Natural killer cell (primary cell): ENCODE data around the gene TMEM242. TPM values are rescaled to one million over a fixed set of nuclear protein-coding genes. Genes with fewer than 3 reads are reported as not detected.
A peak's percentile ranks its signal among the peaks of the same experiment; 100 is the strongest.

Experiments
- ATAC-seq, 3 donors: fragments of 150-1000 bp in 2 of 3; fragments of 200-7000 bp in 1 of 3; cut with Tn5 transposase; 1 replicate in 1 of 3; 2 replicates in 2 of 3; pipeline ENCODE4 v1.10.0; 2021; ENCODE audit warnings: mild to moderate bottlenecking in 2 of 3, moderate library complexity in 2 of 3
- DNase-seq, 2 donors: peaks; one replicate each; pipeline versions ENCODE4 v3.0.0 to v3.0.0-alpha.2; 2013 to 2021; ENCODE audit warnings: mixed read lengths in 1 of 2
- H3K27ac ChIP-seq: one replicate; pipeline ENCODE4 v1.5.1; 2013; ENCODE audit warnings: mild to moderate bottlenecking, low read length
- H3K27me3 ChIP-seq: one replicate; pipeline ENCODE4 v1.6.1; 2013; ENCODE audit warnings: low read length; ENCODE audit not compliant: control insufficient read depth, insufficient read depth
- H3K36me3 ChIP-seq: one replicate; pipeline ENCODE4 v1.6.1; 2013; ENCODE audit warnings: low read length; ENCODE audit not compliant: control insufficient read depth, insufficient read depth
- H3K4me1 ChIP-seq: one replicate; pipeline ENCODE4 v1.6.1; 2013; ENCODE audit warnings: low read length; ENCODE audit not compliant: control insufficient read depth, insufficient read depth
- H3K4me3 ChIP-seq: one replicate; pipeline ENCODE4 v1.5.1; 2013; ENCODE audit warnings: low read length
- H3K9me3 ChIP-seq: one replicate; pipeline ENCODE4 v1.6.1; 2013; ENCODE audit warnings: low read length; ENCODE audit not compliant: control insufficient read depth, insufficient read depth
- H3K27ac Mint-ChIP-seq, 2 donors: one replicate each; pipeline ENCODE4 v1.8.0; 2022; ENCODE audit warnings: mild to moderate bottlenecking in 2 of 2, mixed read lengths in 2 of 2, moderate library complexity in 1 of 2
- H3K27me3 Mint-ChIP-seq, 2 donors: one replicate each; pipeline ENCODE4 v1.8.0; 2022; ENCODE audit warnings: low read depth in 2 of 2, mixed read lengths in 2 of 2
- H3K36me3 Mint-ChIP-seq: one replicate; pipeline ENCODE4 v1.8.0; 2022; ENCODE audit warnings: mixed read lengths
- H3K4me1 Mint-ChIP-seq, 2 donors: one replicate each; pipeline ENCODE4 v1.8.0; 2022; ENCODE audit warnings: mixed read lengths in 2 of 2
- H3K4me3 Mint-ChIP-seq: one replicate; pipeline ENCODE4 v1.8.0; 2022; ENCODE audit warnings: mild to moderate bottlenecking, moderate library complexity, mixed read lengths
- H3K9me3 Mint-ChIP-seq, 2 donors: one replicate each; pipeline ENCODE4 v1.8.0; 2022; ENCODE audit warnings: mixed read lengths in 2 of 2
- CTCF ChIP-seq: fragments of 200-600 bp; IDR thresholded peaks from one replicate; pipeline ENCODE4 v1.8.0; 2022; ENCODE audit warnings: antibody characterized with exemption
- WGBS: methylation state at CpG from one replicate; pipeline ENCODE4 v1.1.7; 2013; ENCODE audit warnings: missing lambda C conversion rate; ENCODE audit not compliant: insufficient coverage; 5-methylcytosine and 5-hydroxymethylcytosine counted together
- intact Hi-C: fragments of 100-400 bp; cut with micrococcal nuclease; formaldehyde crosslinking; loops from one replicate; pipeline ENCODE4 v1.14.2; 2022
- total RNA-seq, 4 donors: library from RNA; stranded (reverse); fragments of 120-200 nt in 1 of 4; gene quantifications; one replicate each; pipeline versions ENCODE4 v1.2.3 to v1.2.4, GENCODE V29; 2013 to 2022

TMEM242 gene
- total RNA-seq, 3 donors from 2014 or later (not counting 1 experiment from before 2014, with no cell fraction given) = 18.5 to 24.8 (median 19.8) TPM

- no peak for DNase-seq
These were observed 28.7 kb downstream of the TMEM242 start for GRCh38 chr6:157294654-157295053.

DNA sequence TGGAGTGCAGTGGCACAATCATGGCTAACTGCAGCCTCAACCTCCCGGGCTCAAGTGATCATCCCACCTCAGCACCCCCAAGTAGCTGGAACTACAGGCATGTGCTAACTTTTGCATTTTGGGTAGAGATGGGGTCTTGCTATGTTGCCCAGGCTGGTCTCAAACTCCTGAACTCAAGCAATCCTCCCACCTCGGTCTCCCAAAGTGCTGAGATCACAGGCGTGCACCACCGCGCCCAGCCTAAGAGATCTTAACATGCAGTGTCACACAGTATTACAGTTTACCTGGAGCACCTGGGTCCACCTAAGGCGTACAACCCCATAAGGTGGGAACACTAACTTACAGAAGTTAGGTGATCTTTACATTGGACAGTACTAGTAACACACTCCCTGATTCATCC lies 29.5 kb downstream of the TMEM242 start:
- Histone ChIP-seq H3K4me1 (no peaks in the 10 kb centered on the region), H3K9me3 (no peaks in the 10 kb centered on the region), H3K27ac (no peak overlapping the region), H3K4me3 (no peak overlapping the region), H3K27me3 (no peaks in the 10 kb centered on the region), H3K36me3 (peaks cover 15% of the 10 kb centered on the region)
- peaks cover 4 to 8% of the 10 kb centered on the region in 2 donors for H3K4me1 Mint-ChIP-seq
- H3K36me3 Mint-ChIP-seq = no peaks in the 10 kb centered on the region
- H3K4me3 Mint-ChIP-seq = no peak overlapping the region
- TF ChIP-seq CTCF = no peak
- WGBS = 100% methylated on average over 6 of the region's 6 CpGs
- no peak for DNase-seq
- ATAC-seq = no peak
- no peak overlapping the region for H3K27ac Mint-ChIP-seq
- intact Hi-C loops = no loop called here
- no peaks in the 10 kb centered on the region for H3K27me3 Mint-ChIP-seq
- no peaks in the 10 kb centered on the region for H3K9me3 Mint-ChIP-seq

More at GRCh38 chr6:157294654-157295053, 28.7 kb downstream of the TMEM242 start:
- Mint-ChIP-seq H3K9me3 (no peaks in the 10 kb centered on the region), H3K27me3 (no peaks in the 10 kb centered on the region), H3K36me3 (no peaks in the 10 kb centered on the region), H3K27ac (no peak overlapping the region), H3K4me3 (no peak overlapping the region), H3K4me1 (peaks cover 4 to 12% of the 10 kb centered on the region in 2 donors)
- Histone ChIP-seq H3K27me3 (no peaks in the 10 kb centered on the region), H3K4me1 (no peaks in the 10 kb centered on the region), H3K36me3 (peaks cover 15% of the 10 kb centered on the region), H3K4me3 (no peak overlapping the region), H3K9me3 (no peaks in the 10 kb centered on the region), H3K27ac (no peak overlapping the region)
- 100% methylated on average over 1 of the region's 2 CpGs for WGBS
- ATAC-seq = no peak
- TF ChIP-seq CTCF = no peak
- intact Hi-C loops = no loop called here

DNA sequence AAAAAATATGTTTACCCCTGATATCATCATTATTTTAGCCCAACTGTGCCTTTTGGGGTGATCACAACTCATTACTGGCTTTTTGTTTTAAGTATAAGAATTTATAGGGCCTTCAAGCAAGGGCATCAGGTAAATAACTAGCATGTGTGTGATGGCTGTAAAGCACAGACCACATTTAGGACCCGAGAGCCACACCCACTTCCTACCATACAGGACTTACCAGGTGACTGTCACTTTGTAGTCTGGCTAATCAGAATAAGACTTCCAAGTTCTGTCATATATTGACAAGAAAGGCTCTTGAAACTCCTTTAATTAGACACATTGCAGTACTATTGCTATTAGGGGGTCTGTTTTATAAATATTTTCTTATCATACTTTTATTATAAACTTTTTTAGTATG lies 31.1 kb downstream of the TMEM242 start:
- DNase-seq = no peak
- peak in 1 of 3 donors; percentile 38 for ATAC-seq
- Histone ChIP-seq H3K4me3 (no peak overlapping the region), H3K27ac (no peak overlapping the region), H3K9me3 (no peaks in the 10 kb centered on the region), H3K4me1 (no peaks in the 10 kb centered on the region), H3K27me3 (no peaks in the 10 kb centered on the region), H3K36me3 (peaks cover 15% of the 10 kb centered on the region)
- Mint-ChIP-seq H3K4me1 (peaks cover 4 to 8% of the 10 kb centered on the region in 2 donors), H3K4me3 (no peak overlapping the region), H3K27ac (no peak overlapping the region), H3K9me3 (no peaks in the 10 kb centered on the region), H3K27me3 (no peaks in the 10 kb centered on the region), H3K36me3 (no peaks in the 10 kb centered on the region)
- TF ChIP-seq CTCF = no peak
- intact Hi-C loops = no loop called here
- 25% methylated on average over 1 of the region's 1 CpG for WGBS

- ATAC-seq (no peak), DNase-seq (no peak)
- no peaks in the 10 kb centered on the region for H3K36me3 Mint-ChIP-seq
- no peaks in the 10 kb centered on the region for H3K4me1 ChIP-seq
- peaks cover 15% of the 10 kb centered on the region for H3K36me3 ChIP-seq
- H3K27me3 ChIP-seq = no peaks in the 10 kb centered on the region
- H3K9me3 ChIP-seq = no peaks in the 10 kb centered on the region
- intact Hi-C loops = no loop called here
- H3K27ac Mint-ChIP-seq = no peak overlapping the region
- peaks cover 4% of the 10 kb centered on the region in 2 donors for H3K4me1 Mint-ChIP-seq
- no peaks in the 10 kb centered on the region for H3K9me3 Mint-ChIP-seq
- 91% methylated on average over 3 of the region's 4 CpGs for WGBS
- H3K27me3 Mint-ChIP-seq = no peaks in the 10 kb centered on the region
- H3K4me3 Mint-ChIP-seq = no peak overlapping the region
- H3K4me3 ChIP-seq = no peak overlapping the region
- no peak for TF ChIP-seq CTCF
- no peak overlapping the region for H3K27ac ChIP-seq
These were observed 32.0 kb downstream of the TMEM242 start for GRCh38 chr6:157291356-157291755.
